ENCODE results near the gene MSANTD1.

MSANTD1 gene

GRCh38 chr4:3248811-3249661 is at the start of gene MSANTD1:
Gene MSANTD1 (plus strand): TSS chr4:3249159. CDS start chr4:3249223, 64 bp downstream.
- no peak for DNase-seq (ENCODE audit: low read depth)

GRCh38 chr4:3199653-3200422 is 49.1 kb upstream of the MSANTD1 start:
- peak; percentile 40 for DNase-seq (ENCODE audit: low read depth)

- no peak for DNase-seq (ENCODE audit: low read depth)
These were observed 48.4 kb upstream of the MSANTD1 start for GRCh38 chr4:3200423-3201090.

- peak; percentile 17 for DNase-seq (ENCODE audit: low read depth)
These were observed 46.9 kb upstream of the MSANTD1 start for GRCh38 chr4:3201718-3202702.

- no peak for DNase-seq (ENCODE audit: low read depth)
These were observed 45.8 kb upstream of the MSANTD1 start for GRCh38 chr4:3202836-3203820.

GRCh38 chr4:3203971-3204431 is 45.0 kb upstream of the MSANTD1 start:
- peak; percentile 33 for DNase-seq (ENCODE audit: low read depth)

- no peak for DNase-seq (ENCODE audit: low read depth)
These were observed 43.0 kb upstream of the MSANTD1 start for GRCh38 chr4:3205995-3206394.

- DNase-seq (ENCODE audit: low read depth): no peak
These were observed 42.4 kb upstream of the MSANTD1 start for GRCh38 chr4:3206439-3207100.

GRCh38 chr4:3207531-3208037 is 41.4 kb upstream of the MSANTD1 start:
- peak; percentile 64 for DNase-seq (ENCODE audit: low read depth)

- DNase-seq (ENCODE audit: low read depth): no peak
These were observed 40.1 kb upstream of the MSANTD1 start for GRCh38 chr4:3208826-3209225.

GRCh38 chr4:3209551-3210325 is 39.2 kb upstream of the MSANTD1 start:
- DNase-seq (ENCODE audit: low read depth): no peak

GRCh38 chr4:3210467-3210866 is 38.5 kb upstream of the MSANTD1 start:
- no peak for DNase-seq (ENCODE audit: low read depth)

- no peak for DNase-seq (ENCODE audit: low read depth)
These were observed 37.1 kb upstream of the MSANTD1 start for GRCh38 chr4:3211866-3212265.

- no peak for DNase-seq (ENCODE audit: low read depth)
These were observed 36.4 kb upstream of the MSANTD1 start for GRCh38 chr4:3212391-3213105.

- no peak for DNase-seq (ENCODE audit: low read depth)
These were observed 35.9 kb upstream of the MSANTD1 start for GRCh38 chr4:3213106-3213425.

- no peak for DNase-seq (ENCODE audit: low read depth)
These were observed 35.2 kb upstream of the MSANTD1 start for GRCh38 chr4:3213661-3214250.

GRCh38 chr4:3215256-3215655 is 33.7 kb upstream of the MSANTD1 start:
- DNase-seq (ENCODE audit: low read depth): no peak

GRCh38 chr4:3215733-3216132 is 33.2 kb upstream of the MSANTD1 start:
- DNase-seq (ENCODE audit: low read depth): no peak
